ENCODE results near the gene INPP5D. TPM values are rescaled to one million over a fixed set of nuclear protein-coding genes. Genes with fewer than 3 reads are reported as not detected.

The INPP5D gene
- polyA plus RNA-seq, 1 donor (not counting 4 experiments of a cell fraction or from before 2014, with no cell fraction given), result 7.5 TPM

DNA sequence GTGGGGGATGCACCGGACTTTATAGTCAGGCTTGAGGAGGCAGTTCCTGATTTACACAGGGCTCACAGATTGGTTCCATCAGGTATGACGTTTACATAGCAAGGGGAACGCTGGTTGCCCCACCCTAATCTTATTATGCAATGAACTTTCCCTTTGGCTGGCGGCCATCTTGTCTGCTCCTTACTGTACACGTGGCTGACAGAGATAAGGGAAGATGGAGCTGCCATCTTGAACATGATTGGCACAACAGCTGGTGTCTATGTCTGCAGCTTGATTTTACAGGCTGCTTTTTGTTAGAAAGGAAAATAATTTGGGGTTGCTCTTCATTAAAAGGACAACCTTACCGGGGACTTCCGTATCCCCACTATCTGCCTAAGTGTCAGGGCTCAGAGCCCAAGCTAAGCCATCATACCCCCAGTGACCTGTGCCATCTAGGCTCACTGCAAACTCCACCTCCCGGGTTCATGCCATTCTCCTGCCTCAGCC is 157.8 kb downstream of the INPP5D start:
- peak overlapping the region; percentile 58 for H2AFZ ChIP-seq (ENCODE audit: control insufficient read depth, low read length)
- no peak overlapping the region for H3K9ac ChIP-seq (ENCODE audit: control insufficient read depth, extremely low read depth, insufficient read depth, low read length)
- no peaks in the 10 kb centered on the region for H3K9me3 ChIP-seq (ENCODE audit: control insufficient read depth, low read depth, low read length)
- DNase-seq (ENCODE audit: low read depth, low spot score) (no peak), FAIRE-seq (no peak)
- H3K9me1 ChIP-seq (ENCODE audit: control insufficient read depth, extremely low read depth, insufficient read depth, low read length), result no peaks in the 10 kb centered on the region
- TF ChIP-seq, protein P1, sequence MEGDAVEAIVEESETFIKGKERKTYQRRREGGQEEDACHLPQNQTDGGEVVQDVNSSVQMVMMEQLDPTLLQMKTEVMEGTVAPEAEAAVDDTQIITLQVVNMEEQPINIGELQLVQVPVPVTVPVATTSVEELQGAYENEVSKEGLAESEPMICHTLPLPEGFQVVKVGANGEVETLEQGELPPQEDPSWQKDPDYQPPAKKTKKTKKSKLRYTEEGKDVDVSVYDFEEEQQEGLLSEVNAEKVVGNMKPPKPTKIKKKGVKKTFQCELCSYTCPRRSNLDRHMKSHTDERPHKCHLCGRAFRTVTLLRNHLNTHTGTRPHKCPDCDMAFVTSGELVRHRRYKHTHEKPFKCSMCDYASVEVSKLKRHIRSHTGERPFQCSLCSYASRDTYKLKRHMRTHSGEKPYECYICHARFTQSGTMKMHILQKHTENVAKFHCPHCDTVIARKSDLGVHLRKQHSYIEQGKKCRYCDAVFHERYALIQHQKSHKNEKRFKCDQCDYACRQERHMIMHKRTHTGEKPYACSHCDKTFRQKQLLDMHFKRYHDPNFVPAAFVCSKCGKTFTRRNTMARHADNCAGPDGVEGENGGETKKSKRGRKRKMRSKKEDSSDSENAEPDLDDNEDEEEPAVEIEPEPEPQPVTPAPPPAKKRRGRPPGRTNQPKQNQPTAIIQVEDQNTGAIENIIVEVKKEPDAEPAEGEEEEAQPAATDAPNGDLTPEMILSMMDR (optimal IDR thresholded peaks at IDR 0.05 in 1 of 3, IDR thresholded peaks at IDR 0.05 in 1 of 3, conservative IDR thresholded peaks at IDR 0.05 in 1 of 3; ENCODE audit: extremely low read depth in 1 of 3, insufficient read depth in 2 of 3, low read length in 3 of 3), result no peak
- no peak for TF ChIP-seq EZH2 (IDR thresholded peaks at IDR 0.05; ENCODE audit: low read length)
- H3K4me3 ChIP-seq (ENCODE audit: control insufficient read depth in 2 of 3, extremely low read depth in 1 of 3, insufficient read depth in 2 of 3, low read depth in 1 of 3, low read length in 3 of 3), result no peak overlapping the region
- H3K4me1 ChIP-seq (ENCODE audit: control insufficient read depth, extremely low read depth, insufficient read depth, low read length), result peaks cover 2% of the 10 kb centered on the region
- dilution Hi-C loops (cut with MboI; ENCODE audit: extremely low pct_ligation_motif_present, low sequenced_read_pairs), result no loop called here
- no peaks in the 10 kb centered on the region for H3K36me3 ChIP-seq (ENCODE audit: control insufficient read depth in 2 of 2, extremely low read depth in 1 of 2, insufficient read depth in 2 of 2, low read length in 2 of 2)
- H4K20me1 ChIP-seq (ENCODE audit: control insufficient read depth, extremely low read depth, insufficient read depth, low read length), result no peaks in the 10 kb centered on the region
- no peaks in the 10 kb centered on the region for H3K79me2 ChIP-seq (ENCODE audit: control insufficient read depth, insufficient read depth, low read length)
- no peak overlapping the region for H3K27ac ChIP-seq (ENCODE audit: control insufficient read depth, insufficient read depth, low read length)
- no peaks in the 10 kb centered on the region for H3K27me3 ChIP-seq (ENCODE audit: control insufficient read depth, extremely low read depth, insufficient read depth, low read length)
- H3K4me2 ChIP-seq (ENCODE audit: control insufficient read depth, extremely low read depth, insufficient read depth, low read depth, low read length), result no peak overlapping the region

GRCh38 chr2:233218836-233219235 is 158.7 kb downstream of the INPP5D start:
- H4K20me1 ChIP-seq (ENCODE audit: control insufficient read depth, extremely low read depth, insufficient read depth, low read length), result no peaks in the 10 kb centered on the region
- dilution Hi-C loops (cut with MboI; ENCODE audit: extremely low pct_ligation_motif_present, low sequenced_read_pairs), result no loop called here
- no peak overlapping the region for H3K9ac ChIP-seq (ENCODE audit: control insufficient read depth, extremely low read depth, insufficient read depth, low read length)
- no peaks in the 10 kb centered on the region for H3K9me3 ChIP-seq (ENCODE audit: control insufficient read depth, low read depth, low read length)
- no peaks in the 10 kb centered on the region for H3K36me3 ChIP-seq (ENCODE audit: control insufficient read depth in 2 of 2, extremely low read depth in 1 of 2, insufficient read depth in 2 of 2, low read length in 2 of 2)
- H3K9me1 ChIP-seq (ENCODE audit: control insufficient read depth, extremely low read depth, insufficient read depth, low read length), result no peaks in the 10 kb centered on the region
- FAIRE-seq (no peak), DNase-seq (ENCODE audit: low read depth, low spot score) (no peak)
- H3K27ac ChIP-seq (ENCODE audit: control insufficient read depth, insufficient read depth, low read length), result no peak overlapping the region
- H2AFZ ChIP-seq (ENCODE audit: control insufficient read depth, low read length), result no peak overlapping the region
- H3K4me1 ChIP-seq (ENCODE audit: control insufficient read depth, extremely low read depth, insufficient read depth, low read length), result no peaks in the 10 kb centered on the region
- no peak overlapping the region for H3K4me3 ChIP-seq (ENCODE audit: control insufficient read depth in 2 of 3, extremely low read depth in 1 of 3, insufficient read depth in 2 of 3, low read depth in 1 of 3, low read length in 3 of 3)
- H3K27me3 ChIP-seq (ENCODE audit: control insufficient read depth, extremely low read depth, insufficient read depth, low read length), result no peaks in the 10 kb centered on the region
- TF ChIP-seq, protein P1 (optimal IDR thresholded peaks at IDR 0.05 in 1 of 3, IDR thresholded peaks at IDR 0.05 in 1 of 3, conservative IDR thresholded peaks at IDR 0.05 in 1 of 3; ENCODE audit: extremely low read depth in 1 of 3, insufficient read depth in 2 of 3, low read length in 3 of 3), result no peak
- TF ChIP-seq EZH2 (IDR thresholded peaks at IDR 0.05; ENCODE audit: low read length), result no peak
- H3K4me2 ChIP-seq (ENCODE audit: control insufficient read depth, extremely low read depth, insufficient read depth, low read depth, low read length), result no peak overlapping the region
- no peaks in the 10 kb centered on the region for H3K79me2 ChIP-seq (ENCODE audit: control insufficient read depth, insufficient read depth, low read length)
